ENCODE measurements around the gene VPS18.

The VPS18 gene

GRCh38 chr15:40938536-40938870 is 44.3 kb downstream of the VPS18 start:
- DNase-seq: no peak

DNA sequence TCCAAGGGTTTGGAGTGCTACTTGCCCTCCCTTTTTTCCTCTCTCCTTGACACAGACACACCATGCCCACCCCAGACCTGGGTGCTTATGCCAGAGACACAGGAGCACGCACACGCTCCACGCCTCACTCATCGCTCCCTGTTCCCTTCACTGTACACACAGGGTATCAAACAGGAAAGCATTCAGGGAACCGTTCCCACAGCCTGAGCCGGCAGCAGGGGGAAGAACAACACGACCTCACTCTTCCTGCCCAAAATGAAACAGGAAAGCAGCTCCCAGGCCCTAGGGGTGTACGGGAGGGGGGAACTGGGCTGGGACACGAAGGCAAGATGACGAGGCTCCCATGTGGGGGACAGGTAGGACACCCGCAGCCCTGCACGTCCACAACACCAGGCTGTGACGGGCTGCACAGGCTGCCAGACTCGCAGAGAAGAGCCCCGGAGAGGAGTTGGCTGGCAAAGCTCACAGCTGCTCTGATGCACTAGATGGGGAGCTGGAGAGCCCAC is 46.1 kb downstream of the VPS18 start:
- DNase-seq: no peak

DNA sequence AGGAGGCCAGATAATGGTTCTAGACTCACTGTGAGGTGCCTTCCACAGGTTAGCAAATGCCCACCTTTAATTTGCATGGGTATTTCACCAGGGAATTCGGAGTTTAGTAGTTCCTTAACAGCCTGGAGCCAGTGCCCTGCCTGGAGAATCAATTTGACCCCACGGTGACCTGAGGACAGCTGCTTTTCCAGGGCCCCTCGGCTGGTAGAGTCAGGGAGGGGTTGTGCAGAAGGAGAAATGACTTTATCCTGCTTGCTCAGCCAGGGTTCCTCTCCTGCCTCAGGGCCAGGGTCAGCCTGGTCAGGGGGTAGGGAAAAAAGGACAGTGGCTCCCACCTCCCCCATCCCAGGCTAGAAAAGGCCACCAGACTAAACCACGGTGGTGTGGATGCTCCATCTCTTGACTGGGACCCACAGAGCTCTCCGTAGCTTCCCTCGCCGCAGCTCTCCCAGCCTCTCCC is 46.8 kb downstream of the VPS18 start:
- no peak for DNase-seq

GRCh38 chr15:40941528-40942336 is 47.5 kb downstream of the VPS18 start:
- peak; percentile 58 to 62 for DNase-seq

DNA sequence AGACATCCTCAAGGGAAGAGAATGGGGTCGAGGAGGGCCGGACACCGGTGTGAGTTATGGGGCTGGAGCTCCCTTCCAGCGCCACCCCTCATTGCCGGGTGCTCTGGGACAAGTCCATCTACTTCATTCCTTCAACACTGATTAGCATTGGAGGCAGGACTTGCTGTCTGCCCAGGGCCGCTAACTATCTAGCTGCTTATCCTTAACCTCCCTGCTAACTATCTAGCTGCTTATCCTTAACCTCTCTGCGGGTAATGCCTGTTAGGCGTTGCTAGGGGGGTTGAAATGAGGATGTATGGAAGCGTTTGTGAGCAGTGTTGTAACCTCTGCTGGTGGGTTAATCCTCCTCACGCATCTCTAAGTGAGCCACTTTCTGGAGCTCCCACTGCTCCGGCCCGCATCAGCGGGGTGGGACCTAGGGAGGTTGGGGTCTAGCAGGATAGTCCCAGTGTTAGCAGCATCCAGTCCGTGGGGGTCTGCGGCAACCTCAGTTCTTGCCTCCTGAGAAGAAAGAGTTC is 48.1 kb downstream of the VPS18 start:
- no peak for DNase-seq

- no peak for DNase-seq
Observed at GRCh38 chr15:40942878-40943277, 48.6 kb downstream of the VPS18 start.

- no peak for DNase-seq
Observed at GRCh38 chr15:40943764-40944365, 49.6 kb downstream of the VPS18 start.

DNA sequence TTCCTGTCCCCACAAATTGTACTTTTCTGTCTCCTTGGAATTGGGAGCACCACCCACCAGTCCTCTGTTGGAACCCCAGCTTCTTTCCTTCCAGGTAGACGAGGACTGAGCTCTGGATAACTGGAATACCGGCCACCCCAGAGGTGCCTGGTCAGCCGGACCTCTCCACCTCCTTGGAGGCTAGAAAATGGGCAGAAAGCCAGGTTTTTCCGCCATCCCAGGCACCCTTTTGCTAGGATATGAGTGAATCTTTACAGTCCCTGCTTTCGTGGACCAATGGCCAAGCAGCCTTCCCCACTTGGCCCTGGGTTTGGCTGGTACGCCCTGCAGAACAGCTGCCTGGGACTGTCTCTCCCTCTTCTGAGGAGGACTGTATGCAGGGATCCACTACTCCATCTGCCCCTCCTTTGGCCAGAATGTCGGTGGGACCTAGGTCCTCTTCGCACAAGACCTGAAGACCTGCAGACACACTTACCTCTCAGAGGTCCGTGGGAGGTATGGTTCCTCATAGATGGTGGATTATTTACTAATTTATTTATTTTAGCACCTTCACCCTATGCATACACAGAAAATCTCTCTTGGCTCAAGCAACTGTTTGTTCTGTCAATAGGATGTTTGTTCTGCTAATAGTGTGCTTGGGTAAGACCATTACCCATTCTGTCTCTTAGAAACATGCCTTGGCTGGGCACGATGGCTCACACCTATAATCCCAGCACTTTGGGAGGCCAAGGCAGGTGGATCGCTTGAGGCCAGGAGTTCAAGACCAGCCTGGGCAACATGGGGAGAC is 50.5 kb downstream of the VPS18 start:
- DNase-seq: no peak

DNA sequence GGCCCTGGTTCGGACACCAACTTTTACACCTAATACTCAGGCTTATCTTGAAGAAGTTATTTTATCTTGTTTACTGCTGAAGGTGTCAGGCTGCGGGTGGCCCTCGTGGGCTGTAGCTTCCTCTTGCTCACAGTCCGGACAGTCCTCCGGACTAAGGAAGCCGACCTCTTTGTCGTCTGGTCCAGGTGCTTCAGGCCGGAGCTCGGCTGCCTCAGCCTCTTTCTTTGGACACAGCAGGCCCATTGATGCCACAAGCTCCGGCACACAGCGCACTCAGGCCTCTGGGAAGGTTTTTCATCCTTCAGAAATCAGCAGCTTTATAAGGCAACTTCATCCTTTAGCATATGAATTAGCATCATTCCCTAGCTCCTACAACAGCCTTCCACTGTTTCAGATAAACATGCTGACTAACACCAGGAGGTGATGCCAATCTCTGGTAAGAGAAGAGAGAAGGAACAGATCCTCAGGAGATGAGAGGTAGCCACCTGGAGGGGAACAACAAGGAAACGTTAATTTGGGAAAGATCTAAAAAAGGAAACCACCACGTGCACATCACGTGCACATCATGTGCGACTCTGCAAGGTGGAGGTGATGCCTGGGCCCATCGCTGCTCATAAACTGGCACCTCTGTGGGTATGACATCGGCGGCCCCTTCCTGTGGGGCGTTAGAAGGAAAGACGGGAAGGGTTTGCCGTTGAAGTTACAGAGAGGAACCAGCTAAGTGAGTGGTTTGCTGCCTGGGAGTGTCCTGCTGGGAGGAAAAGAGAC is 54.6 kb downstream of the VPS18 start:
- no peak for DNase-seq

- no peak for DNase-seq
Observed at GRCh38 chr15:40949756-40950207, 55.5 kb downstream of the VPS18 start.

- no peak for DNase-seq
Observed at GRCh38 chr15:40951764-40952163, 57.5 kb downstream of the VPS18 start.

- DNase-seq: no peak
Observed at GRCh38 chr15:40952301-40952900, 58.2 kb downstream of the VPS18 start.

DNA sequence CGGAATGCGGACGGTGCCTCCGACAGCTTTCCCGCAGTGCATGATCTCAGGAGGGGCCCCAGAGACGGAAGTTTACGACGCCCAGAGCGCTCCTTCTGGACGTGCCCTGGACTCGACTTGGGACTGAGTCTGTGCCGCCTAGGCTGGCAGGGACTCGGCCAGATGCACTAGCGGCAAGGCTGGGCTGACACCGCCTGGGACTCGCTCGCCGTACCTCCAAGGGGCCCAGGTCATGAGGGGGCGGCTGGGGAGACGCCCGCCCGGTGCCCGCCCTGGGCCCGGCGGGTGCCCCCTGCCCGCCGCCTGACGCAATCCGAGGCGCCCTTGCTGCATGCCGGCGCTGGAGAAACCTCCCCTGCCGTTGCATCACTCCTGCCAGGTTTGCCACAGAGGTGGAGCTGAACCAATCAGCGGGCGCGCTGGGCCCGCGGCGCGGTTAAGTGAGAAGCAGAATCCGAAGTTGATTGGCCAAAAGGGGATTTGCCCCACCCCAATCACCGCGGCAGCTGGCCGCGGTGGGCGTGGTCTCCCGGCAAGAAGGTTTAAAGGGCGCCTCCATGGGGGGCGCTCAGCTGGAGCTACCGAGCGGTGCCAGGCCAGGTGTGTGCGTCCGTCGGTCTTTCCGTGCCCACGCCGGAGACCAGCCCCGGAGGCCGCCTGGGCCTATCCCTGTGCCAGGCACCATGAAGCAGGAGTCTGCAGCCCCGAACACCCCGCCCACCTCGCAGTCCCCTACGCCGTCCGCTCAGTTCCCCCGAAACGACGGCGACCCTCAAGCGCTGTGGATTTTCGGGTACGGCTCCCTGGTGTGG is 58.9 kb downstream of the VPS18 start, which contains the start of gene CHAC1:
Gene CHAC1 (plus strand): TSS at position 571 of the 812 bp plus-strand sequence. CDS start 113 bp downstream, at position 684.
- peak; percentile 93 to 98 for DNase-seq

Data from stimulated activated CD4-positive, alpha-beta T cell treated with anti-CD3 and anti-CD28 coated beads, Interleukin-4, amount 100 ng/mL, for 4 hours (primary cell).